ENCODE measurements around the gene KCNH4.

- no peak for TF ChIP-seq CTCF (IDR thresholded peaks at IDR 0.05)
- TF ChIP-seq EP300 (IDR thresholded peaks at IDR 0.05), result no peak
- TF ChIP-seq POLR2A (IDR thresholded peaks at IDR 0.05), result no peak
These were observed 11.5 kb upstream of the KCNH4 start for GRCh38 chr17:42192189-42193126.

All from ovary (tissue), 3 donors.